NT2/D1 (cell line): ENCODE measurements around the gene BMPR1A.

Experiments
- DNase-seq: peaks from one replicate; pipeline ENCODE4 v3.0.0-alpha.2; 2011; ENCODE audit warnings: low read depth, low spot score
- H3K27me3 ChIP-seq: 2 replicates; pipeline ENCODE4 v1.6.0; 2011; ENCODE audit warnings: mild to moderate bottlenecking; ENCODE audit not compliant: insufficient read length, insufficient read depth
- H3K36me3 ChIP-seq: 2 replicates; pipeline ENCODE4 v1.6.1; 2011; ENCODE audit warnings: mild to moderate bottlenecking, low read length, mixed read lengths; ENCODE audit not compliant: insufficient read depth, insufficient read length
- H3K4me1 ChIP-seq: 2 replicates; pipeline ENCODE4 v1.5.1; 2011; ENCODE audit not compliant: insufficient read depth, insufficient read length
- H3K4me3 ChIP-seq: 2 replicates; pipeline ENCODE4 v1.5.1; 2011; ENCODE audit warnings: low read depth; ENCODE audit not compliant: insufficient read length
- H3K9ac ChIP-seq: 2 replicates; pipeline ENCODE4 v1.6.0; 2011; ENCODE audit warnings: low read depth; ENCODE audit not compliant: insufficient read length
- H3K9me3 ChIP-seq: 2 replicates; pipeline ENCODE4 v1.5.1; 2011; ENCODE audit warnings: mild to moderate bottlenecking, low read length; ENCODE audit not compliant: insufficient read depth
- SUZ12 ChIP-seq: IDR thresholded peaks from 2 replicates; pipeline ENCODE4 v1.6.1; 2011; ENCODE audit not compliant: insufficient read length, insufficient read depth; ENCODE audit errors: extremely low read depth
- YY1 ChIP-seq: IDR thresholded peaks from 2 replicates; pipeline ENCODE4 v1.6.1; 2011; ENCODE audit not compliant: insufficient read length, insufficient read depth
- ZNF274 ChIP-seq: IDR thresholded peaks from 2 replicates; pipeline ENCODE4 v1.6.1; 2011; ENCODE audit warnings: mild to moderate bottlenecking, low read depth, low read length

The BMPR1A gene

DNA sequence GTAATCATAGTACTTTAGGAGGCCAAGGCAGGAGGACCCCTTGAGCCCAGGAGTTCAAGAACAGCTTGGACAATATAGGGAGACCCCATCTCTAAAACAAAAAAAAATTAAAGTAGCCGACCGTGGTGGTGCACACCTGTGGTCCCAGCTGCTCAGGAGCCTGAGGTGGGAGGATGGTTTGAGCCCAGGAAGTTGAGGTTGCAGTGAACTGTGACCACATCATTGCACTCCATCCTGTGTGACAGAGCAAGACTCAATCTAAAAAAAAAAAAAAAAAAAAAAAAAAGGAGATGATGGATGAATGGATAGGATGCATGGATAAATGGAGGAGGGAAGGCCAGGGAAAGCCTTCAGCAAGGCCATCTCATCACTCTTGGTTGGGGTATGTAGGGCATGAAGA lies 33.4 kb upstream of the BMPR1A start:
- Histone ChIP-seq H3K27me3 (no peaks in the 10 kb centered on the region), H3K4me3 (no peak overlapping the region), H3K4me1 (no peaks in the 10 kb centered on the region), H3K36me3 (no peaks in the 10 kb centered on the region), H3K9ac (no peak overlapping the region), H3K9me3 (no peaks in the 10 kb centered on the region)
- TF ChIP-seq ZNF274 (no peak), SUZ12 (no peak)
- DNase-seq: no peak

DNA sequence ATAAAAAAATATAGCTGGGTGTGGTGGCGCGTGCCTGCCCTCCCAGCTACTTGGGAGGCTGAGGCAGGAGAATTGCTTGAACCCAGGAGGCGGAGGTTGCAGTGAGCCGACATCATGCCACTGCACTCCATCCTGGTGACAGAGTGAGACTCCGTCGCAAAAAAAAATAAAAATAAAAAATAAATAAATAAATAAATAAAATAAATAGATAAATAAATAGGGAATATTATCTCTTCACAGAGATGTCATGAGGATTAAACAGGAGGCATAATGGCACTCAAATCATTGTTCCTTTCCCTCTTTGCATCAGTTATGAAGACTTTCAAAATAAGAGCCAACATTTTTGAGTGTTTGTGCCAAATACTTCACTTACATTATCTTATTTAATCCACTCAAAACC lies 32.0 kb upstream of the BMPR1A start:
- TF ChIP-seq YY1 (no peak), ZNF274 (no peak), SUZ12 (no peak)
- H3K4me3 ChIP-seq: no peak overlapping the region
- H3K27me3 ChIP-seq: no peaks in the 10 kb centered on the region

DNA sequence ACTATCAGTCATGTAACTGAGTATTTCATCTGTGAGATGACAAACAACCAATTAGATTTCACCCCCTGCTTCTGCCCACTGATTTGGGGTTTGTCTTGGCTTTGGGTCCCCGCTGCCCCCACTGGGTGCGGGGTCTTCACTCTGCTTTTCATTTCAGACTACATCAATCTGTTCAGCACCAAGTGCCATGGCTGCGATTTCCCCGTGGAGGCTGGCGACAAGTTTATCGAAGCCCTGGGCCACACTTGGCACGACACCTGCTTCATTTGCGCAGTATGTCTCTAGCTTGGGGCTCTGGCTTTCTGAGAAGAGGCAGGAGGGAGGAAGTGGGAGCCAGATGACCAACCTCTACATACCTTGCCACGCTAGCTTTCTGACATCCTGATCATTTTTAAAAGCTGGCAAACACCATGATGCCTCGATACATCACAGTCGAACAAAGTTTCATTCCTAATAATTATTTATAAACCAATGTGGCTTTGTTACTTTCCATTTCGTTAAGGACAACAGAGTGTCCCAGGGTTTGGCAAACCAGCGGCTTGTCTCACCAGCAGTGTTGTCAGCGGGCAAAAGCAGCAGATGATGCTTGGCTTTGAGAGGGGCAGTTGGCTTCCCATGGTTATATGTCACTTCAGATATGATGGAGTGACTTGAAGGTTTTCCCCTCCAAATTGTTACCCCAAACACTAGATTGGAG lies 30.3 kb upstream of the BMPR1A start:
- no peak for TF ChIP-seq YY1
- no peak for TF ChIP-seq ZNF274
- no peak for TF ChIP-seq SUZ12

More for the DNA sequence above, 32.0 kb upstream of the BMPR1A start:
- DNase-seq: no peak
- no peaks in the 10 kb centered on the region for H3K36me3 ChIP-seq
- no peaks in the 10 kb centered on the region for H3K9me3 ChIP-seq
- H3K4me1 ChIP-seq: no peaks in the 10 kb centered on the region
- no peak overlapping the region for H3K9ac ChIP-seq

DNA sequence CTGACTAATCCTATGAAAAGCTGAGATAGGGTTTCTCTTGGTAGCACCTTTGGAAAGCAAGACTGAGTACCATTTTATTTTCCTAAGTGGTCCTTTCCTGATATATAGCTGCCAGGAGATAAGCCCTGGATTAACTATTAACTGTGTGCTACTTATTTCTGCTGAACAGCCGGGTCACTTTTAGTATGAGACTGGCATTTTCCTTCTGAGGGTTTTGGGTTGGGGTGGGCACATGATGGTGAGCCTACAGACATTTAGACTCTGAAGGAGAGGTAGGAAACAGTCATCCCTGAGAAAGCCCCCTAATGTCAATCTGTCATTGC lies 29.8 kb upstream of the BMPR1A start:
- TF ChIP-seq ZNF274 (no peak), YY1 (no peak), SUZ12 (no peak)
- H3K4me3 ChIP-seq: no peak overlapping the region
- H3K4me1 ChIP-seq: no peaks in the 10 kb centered on the region
- no peak for DNase-seq
- no peaks in the 10 kb centered on the region for H3K27me3 ChIP-seq
- H3K9ac ChIP-seq: no peak overlapping the region
- H3K9me3 ChIP-seq: no peaks in the 10 kb centered on the region
- H3K36me3 ChIP-seq: no peaks in the 10 kb centered on the region

More for the DNA sequence above, 30.3 kb upstream of the BMPR1A start:
- DNase-seq: no peak
- Histone ChIP-seq H3K27me3 (no peaks in the 10 kb centered on the region), H3K4me3 (no peak overlapping the region), H3K9me3 (no peaks in the 10 kb centered on the region), H3K9ac (no peak overlapping the region), H3K36me3 (no peaks in the 10 kb centered on the region), H3K4me1 (no peaks in the 10 kb centered on the region)

DNA sequence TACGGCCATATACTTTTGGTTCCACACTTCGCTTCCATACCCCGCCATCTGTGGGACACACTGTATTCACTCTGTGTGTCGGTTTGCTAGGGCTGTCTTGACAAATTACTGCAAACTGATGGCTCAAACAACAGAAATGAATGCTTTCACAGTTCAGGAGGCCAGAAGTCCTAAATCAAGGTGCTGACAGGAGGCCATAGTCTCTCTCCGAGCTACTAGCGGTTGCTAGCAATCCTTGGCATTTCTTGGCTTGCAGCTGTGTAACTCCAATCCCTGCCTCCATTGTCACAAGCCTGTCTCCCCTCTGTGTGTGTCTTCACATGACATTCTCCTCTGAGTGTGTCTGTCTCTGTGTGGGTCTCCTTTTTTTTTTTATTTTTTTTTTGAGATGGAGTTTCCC lies 28.9 kb upstream of the BMPR1A start:
- no peak for DNase-seq
- H3K4me3 ChIP-seq: no peak overlapping the region
- H3K9me3 ChIP-seq: no peaks in the 10 kb centered on the region
- no peak overlapping the region for H3K9ac ChIP-seq
- TF ChIP-seq ZNF274 (no peak), SUZ12 (no peak), YY1 (no peak)
- no peaks in the 10 kb centered on the region for H3K27me3 ChIP-seq
- H3K36me3 ChIP-seq: no peaks in the 10 kb centered on the region
- no peaks in the 10 kb centered on the region for H3K4me1 ChIP-seq

DNA sequence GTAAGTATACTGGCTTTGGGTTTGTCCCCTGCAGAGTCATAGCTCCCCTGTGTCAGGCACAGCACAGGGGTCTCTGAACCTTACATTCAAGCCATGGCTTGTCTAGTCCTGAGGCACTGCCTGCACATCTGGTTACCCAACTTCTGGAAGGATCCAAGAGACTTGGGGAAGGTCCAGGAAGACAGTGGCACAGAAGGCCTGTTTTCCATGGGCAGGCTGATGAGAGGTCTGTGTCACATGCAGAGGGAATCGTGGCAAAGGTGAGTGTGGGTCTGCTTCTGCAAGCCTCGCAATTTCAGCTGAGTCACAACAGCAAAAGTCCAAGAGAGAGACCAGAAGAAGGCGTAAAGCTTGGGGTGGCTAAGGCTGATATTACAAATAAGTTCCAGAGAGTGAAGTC lies 28.4 kb upstream of the BMPR1A start:
- H3K9me3 ChIP-seq: no peaks in the 10 kb centered on the region
- H3K4me1 ChIP-seq: no peaks in the 10 kb centered on the region
- no peak overlapping the region for H3K4me3 ChIP-seq
- no peak overlapping the region for H3K9ac ChIP-seq
- no peaks in the 10 kb centered on the region for H3K36me3 ChIP-seq
- TF ChIP-seq YY1: no peak
- TF ChIP-seq ZNF274: no peak
- TF ChIP-seq SUZ12: no peak
- no peak for DNase-seq
- H3K27me3 ChIP-seq: no peaks in the 10 kb centered on the region

DNA sequence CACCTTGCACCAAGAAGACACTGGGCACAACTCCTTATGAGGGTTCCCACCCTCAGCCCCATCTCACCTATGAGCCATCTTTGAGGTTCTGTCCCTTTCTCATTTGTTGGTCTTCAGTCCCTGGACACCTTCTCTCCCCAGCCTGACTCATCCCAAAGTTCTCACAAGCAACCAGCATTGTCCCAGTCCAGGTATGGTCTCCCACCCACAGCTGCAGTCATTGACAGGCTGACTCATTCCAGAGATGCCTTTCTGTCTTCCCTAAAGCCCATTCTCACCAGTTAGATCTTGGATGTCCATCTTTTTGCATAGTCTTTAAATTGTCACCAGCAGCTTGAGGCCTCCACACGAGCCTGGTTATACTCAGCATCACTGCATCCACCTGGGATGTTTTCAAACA lies 26.7 kb upstream of the BMPR1A start:
- Histone ChIP-seq H3K36me3 (no peaks in the 10 kb centered on the region), H3K9ac (no peak overlapping the region), H3K4me1 (no peaks in the 10 kb centered on the region), H3K9me3 (no peaks in the 10 kb centered on the region), H3K4me3 (no peak overlapping the region), H3K27me3 (no peaks in the 10 kb centered on the region)
- DNase-seq: no peak
- TF ChIP-seq YY1 (no peak), SUZ12 (no peak), ZNF274 (no peak)

DNA sequence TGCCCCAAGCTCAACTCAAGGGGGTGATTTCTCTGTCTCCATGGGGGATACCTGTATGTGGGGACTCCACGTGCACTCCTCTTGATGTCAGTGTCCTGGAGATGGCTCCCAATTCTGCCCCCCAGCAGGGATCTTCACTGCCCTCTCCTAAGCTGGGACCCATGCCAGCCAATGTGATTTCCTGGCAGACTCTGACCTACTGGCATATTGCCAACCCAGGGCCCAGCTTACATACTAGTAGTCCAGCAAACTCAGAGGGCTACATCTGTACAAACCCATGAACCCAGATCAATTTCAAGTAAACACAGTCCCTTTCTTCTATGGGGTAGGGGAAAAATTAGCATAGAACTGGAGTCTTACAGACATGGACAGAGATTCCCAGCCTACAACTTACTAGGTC lies 26.2 kb upstream of the BMPR1A start:
- DNase-seq: no peak
- H3K9ac ChIP-seq: no peak overlapping the region
- no peaks in the 10 kb centered on the region for H3K36me3 ChIP-seq
- H3K27me3 ChIP-seq: no peaks in the 10 kb centered on the region
- no peaks in the 10 kb centered on the region for H3K4me1 ChIP-seq
- H3K4me3 ChIP-seq: no peak overlapping the region
- TF ChIP-seq YY1 (no peak), SUZ12 (no peak), ZNF274 (no peak)
- no peaks in the 10 kb centered on the region for H3K9me3 ChIP-seq
